HFFc6 (cell line): ENCODE measurements around the gene CCDC197. TPM values are rescaled to one million over a fixed set of nuclear protein-coding genes. Genes with fewer than 3 reads are reported as not detected.

Experiments used
- DNase-seq: peaks from one replicate; pipeline ENCODE4 v3.0.0-alpha.2; 2018
- H3K27ac Mint-ChIP-seq: 2 replicates; pipeline ENCODE4 v1.8.0; 2020; ENCODE audit warnings: mild to moderate bottlenecking, mixed read lengths
- H3K27me3 Mint-ChIP-seq: 2 replicates; pipeline ENCODE4 v1.8.0; 2021; ENCODE audit warnings: mild to moderate bottlenecking, moderate library complexity, mixed read lengths; ENCODE audit not compliant: insufficient read depth
- H3K36me3 Mint-ChIP-seq: 2 replicates; pipeline ENCODE4 v1.8.0; 2021; ENCODE audit warnings: low read depth, mixed read lengths
- H3K4me1 Mint-ChIP-seq: 2 replicates; pipeline ENCODE4 v1.8.0; 2020; ENCODE audit warnings: low read depth, mixed read lengths
- H3K4me3 Mint-ChIP-seq: 2 replicates; pipeline ENCODE4 v1.8.0; 2020; ENCODE audit warnings: mild to moderate bottlenecking, moderate library complexity, mixed read lengths
- H3K9me3 Mint-ChIP-seq: 2 replicates; pipeline ENCODE4 v1.8.0; 2020; ENCODE audit warnings: mild to moderate bottlenecking, mixed read lengths
- total RNA-seq, 6 experiments: library from RNA; stranded (reverse); fragmentation: NEBNext Ultra II Directional; extraction: Animal tissue kit (Norgen Biotek cat#: 25700); gene quantifications; 2 replicates in 1 of 6; 3 replicates in 5 of 6; pipeline ENCODE4 v1.2.3, GENCODE V29; 2021
- TF ChIP-seq, protein P1 (sequence below): fragments of 200-600 bp; sonication (generic); IDR thresholded peaks from 2 replicates; pipeline ENCODE4 v1.5.0; 2021; ENCODE audit warnings: antibody characterized with exemption, mild to moderate bottlenecking

CCDC197 gene
- total RNA-seq, 6 experiments from 2014 or later: not detected

DNA sequence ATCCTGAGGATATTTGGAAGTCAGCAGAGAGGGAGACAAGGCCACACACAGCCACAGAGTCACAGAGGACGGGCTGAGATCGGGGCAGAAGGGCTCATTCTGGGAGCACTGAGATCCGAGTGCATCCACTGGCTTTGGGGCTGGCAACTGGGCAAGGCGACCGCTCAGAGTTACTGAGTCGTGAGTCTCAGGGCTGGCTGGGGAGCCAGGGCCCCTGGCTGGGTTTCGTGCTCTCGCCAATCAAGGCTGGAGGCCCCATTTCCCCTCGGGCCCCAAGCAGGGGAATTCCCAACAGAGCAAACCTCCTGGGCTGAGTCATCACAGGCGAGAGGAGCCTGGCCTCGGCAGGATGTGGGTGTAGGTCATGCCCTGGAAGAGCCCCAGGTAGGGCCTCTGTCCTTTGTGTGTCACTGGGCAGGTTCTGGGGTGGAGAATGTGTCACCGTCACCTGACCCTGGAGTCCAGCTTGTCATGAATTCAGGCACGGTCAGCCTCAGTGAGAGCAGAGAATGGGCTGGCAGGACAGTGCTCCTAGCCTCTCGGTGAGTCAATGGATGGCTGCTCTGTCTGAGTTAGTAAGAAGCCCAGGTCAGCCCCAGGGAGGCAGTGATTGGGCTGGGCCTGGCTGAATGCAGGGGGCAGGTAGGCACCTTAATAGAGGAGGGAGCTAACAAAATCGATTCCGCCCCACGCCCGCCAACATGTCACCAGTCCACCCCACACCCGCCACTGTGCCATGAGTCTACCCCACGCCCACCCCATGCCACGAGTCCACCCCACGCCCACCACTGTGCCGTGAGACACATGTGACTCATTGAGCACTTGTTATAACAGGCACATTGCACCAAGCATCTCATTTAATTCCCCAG is 37.6 kb upstream of the CCDC197 start:
- TF ChIP-seq, protein P1, sequence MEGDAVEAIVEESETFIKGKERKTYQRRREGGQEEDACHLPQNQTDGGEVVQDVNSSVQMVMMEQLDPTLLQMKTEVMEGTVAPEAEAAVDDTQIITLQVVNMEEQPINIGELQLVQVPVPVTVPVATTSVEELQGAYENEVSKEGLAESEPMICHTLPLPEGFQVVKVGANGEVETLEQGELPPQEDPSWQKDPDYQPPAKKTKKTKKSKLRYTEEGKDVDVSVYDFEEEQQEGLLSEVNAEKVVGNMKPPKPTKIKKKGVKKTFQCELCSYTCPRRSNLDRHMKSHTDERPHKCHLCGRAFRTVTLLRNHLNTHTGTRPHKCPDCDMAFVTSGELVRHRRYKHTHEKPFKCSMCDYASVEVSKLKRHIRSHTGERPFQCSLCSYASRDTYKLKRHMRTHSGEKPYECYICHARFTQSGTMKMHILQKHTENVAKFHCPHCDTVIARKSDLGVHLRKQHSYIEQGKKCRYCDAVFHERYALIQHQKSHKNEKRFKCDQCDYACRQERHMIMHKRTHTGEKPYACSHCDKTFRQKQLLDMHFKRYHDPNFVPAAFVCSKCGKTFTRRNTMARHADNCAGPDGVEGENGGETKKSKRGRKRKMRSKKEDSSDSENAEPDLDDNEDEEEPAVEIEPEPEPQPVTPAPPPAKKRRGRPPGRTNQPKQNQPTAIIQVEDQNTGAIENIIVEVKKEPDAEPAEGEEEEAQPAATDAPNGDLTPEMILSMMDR: no peak
- peaks cover 7% of the 10 kb centered on the region for H3K36me3 Mint-ChIP-seq
- peak; percentile 89 for DNase-seq
- peaks cover 32% of the 10 kb centered on the region for H3K4me1 Mint-ChIP-seq
- H3K27me3 Mint-ChIP-seq: peaks cover 3% of the 10 kb centered on the region
- peaks cover 9% of the 10 kb centered on the region for H3K9me3 Mint-ChIP-seq
- peak overlapping the region; percentile 56 for H3K4me3 Mint-ChIP-seq
- peak overlapping the region; percentile 98 for H3K27ac Mint-ChIP-seq

DNA sequence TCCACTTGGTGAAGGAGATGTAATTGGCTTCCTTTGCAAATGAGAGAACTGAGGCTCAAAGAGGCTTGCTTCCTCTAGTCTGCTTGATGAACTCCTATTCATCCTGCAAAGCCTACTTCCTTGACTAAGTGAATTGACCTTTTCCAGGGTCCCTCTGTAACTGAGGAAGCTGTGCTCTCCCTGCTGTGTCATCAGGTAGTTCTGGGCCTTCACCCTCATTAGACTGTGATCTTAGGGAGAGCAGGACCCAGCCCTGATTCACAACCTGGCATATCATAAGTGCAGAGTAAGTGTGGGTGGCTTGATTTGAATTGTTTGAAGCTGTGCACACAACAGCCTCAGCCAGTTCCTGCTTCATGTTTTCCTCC is 37.0 kb upstream of the CCDC197 start:
- Mint-ChIP-seq H3K4me1 (peaks cover 38% of the 10 kb centered on the region), H3K27me3 (peaks cover 3% of the 10 kb centered on the region), H3K27ac (peak overlapping the region; percentile 98), H3K4me3 (no peak overlapping the region), H3K36me3 (peaks cover 13% of the 10 kb centered on the region), H3K9me3 (peaks cover 15% of the 10 kb centered on the region)
- DNase-seq: no peak
- TF ChIP-seq, protein P1: no peak

GRCh38 chr14:93960774-93961438 is 36.2 kb upstream of the CCDC197 start:
- Mint-ChIP-seq H3K4me1 (peaks cover 46% of the 10 kb centered on the region), H3K9me3 (peaks cover 17% of the 10 kb centered on the region), H3K4me3 (no peak overlapping the region), H3K27ac (no peak overlapping the region), H3K36me3 (peaks cover 15% of the 10 kb centered on the region), H3K27me3 (peaks cover 3% of the 10 kb centered on the region)
- no peak for DNase-seq
- TF ChIP-seq, protein P1: no peak

DNA sequence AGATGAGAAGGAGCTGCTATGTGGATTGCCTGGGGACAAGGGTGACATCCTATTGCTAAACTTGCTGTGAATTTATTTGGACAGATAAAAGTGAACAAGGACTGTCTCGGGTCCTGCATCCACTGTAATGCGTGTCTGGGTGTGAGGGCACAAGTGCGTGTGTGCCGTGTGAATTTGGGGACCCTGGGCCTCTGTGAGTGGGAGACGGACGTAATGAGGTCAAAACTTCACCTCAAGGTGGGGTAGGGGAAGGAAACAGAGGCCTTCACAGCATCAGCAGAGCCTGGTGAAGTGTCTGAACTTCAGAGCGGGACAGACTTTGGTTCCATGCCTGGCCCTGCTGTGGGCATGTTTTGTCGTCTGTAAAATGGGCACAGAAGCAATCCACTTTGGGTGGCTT is 35.5 kb upstream of the CCDC197 start:
- TF ChIP-seq, protein P1: no peak
- Mint-ChIP-seq H3K27me3 (peaks cover 3% of the 10 kb centered on the region), H3K36me3 (peaks cover 15% of the 10 kb centered on the region), H3K27ac (no peak overlapping the region), H3K9me3 (peaks cover 17% of the 10 kb centered on the region), H3K4me3 (no peak overlapping the region), H3K4me1 (peaks cover 54% of the 10 kb centered on the region)
- no peak for DNase-seq

DNA sequence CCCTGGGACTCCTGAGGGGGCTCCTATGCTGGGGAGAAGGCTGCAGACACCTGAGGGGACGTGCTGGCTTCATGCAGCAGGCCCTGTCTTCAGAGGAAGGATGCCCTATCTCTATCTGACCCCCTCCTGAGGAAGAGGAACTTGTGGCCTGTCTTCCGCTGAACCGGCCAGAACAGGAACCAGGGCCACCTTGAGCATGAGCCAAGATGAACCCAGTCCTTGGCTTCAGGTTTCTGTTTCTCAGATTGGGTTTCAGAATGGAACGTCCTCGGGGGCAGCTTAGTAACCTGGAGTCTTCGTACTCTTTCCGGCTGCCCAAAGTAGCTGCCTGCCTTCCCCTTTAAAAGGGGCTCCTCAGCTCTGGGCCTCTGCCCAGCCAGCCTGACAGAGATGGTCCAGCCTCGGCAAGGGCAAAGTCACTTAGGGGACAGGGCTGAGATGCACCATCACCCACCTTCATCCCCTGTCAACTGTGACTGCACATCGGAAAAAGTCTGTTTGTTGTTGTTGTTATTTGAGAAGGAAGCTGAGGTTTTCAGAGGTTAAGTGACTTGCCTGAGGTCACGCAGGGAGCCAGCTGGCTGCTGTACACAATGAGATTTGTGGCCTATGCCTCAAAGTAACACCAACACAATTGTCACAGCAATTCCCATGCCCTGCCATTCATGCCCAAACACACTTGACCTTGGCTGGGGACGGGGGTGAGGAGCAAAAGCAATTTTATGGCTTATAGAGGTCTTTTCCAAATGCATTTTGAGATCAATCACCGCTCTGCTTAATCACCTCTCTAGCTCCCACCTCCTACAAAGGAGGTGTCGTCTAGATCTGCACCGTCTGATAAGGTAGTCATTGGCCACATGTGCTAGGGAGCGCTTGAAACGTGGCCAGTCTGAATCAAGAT is 34.1 kb upstream of the CCDC197 start:
- Mint-ChIP-seq H3K4me3 (no peak overlapping the region), H3K36me3 (peaks cover 15% of the 10 kb centered on the region), H3K27ac (no peak overlapping the region), H3K4me1 (peaks cover 55% of the 10 kb centered on the region), H3K27me3 (peaks cover 3% of the 10 kb centered on the region), H3K9me3 (peaks cover 17% of the 10 kb centered on the region)
- TF ChIP-seq, protein P1: no peak
- no peak for DNase-seq
